Activated CD4-positive, alpha-beta T cell treated with anti-CD3 and anti-CD28 coated beads for 24 hours (primary cell): Measurements from ENCODE around the gene RAB6B.

Source experiments
- DNase-seq, 2 donors: peaks; one replicate each; pipeline ENCODE4 v3.0.0-alpha.2; 2020; ENCODE audit warnings: low read depth in 2 of 2

RAB6B gene

GRCh38 chr3:133856316-133856715, 39.4 kb downstream of the RAB6B start:
- DNase-seq, result no peak

- no peak for DNase-seq
Observed at GRCh38 chr3:133855772-133856171, 39.9 kb downstream of the RAB6B start.

GRCh38 chr3:133855002-133855370, 40.7 kb downstream of the RAB6B start:
- no peak for DNase-seq

GRCh38 chr3:133854264-133855001, 41.2 kb downstream of the RAB6B start:
- no peak for DNase-seq

- DNase-seq, result no peak
Observed at GRCh38 chr3:133853925-133854227, 41.8 kb downstream of the RAB6B start.

GRCh38 chr3:133853063-133853924, 42.4 kb downstream of the RAB6B start:
- no peak for DNase-seq

GRCh38 chr3:133851931-133852330, 43.8 kb downstream of the RAB6B start:
- DNase-seq, result no peak

GRCh38 chr3:133851266-133851906, 44.3 kb downstream of the RAB6B start:
- DNase-seq, result no peak

- no peak for DNase-seq
Observed at GRCh38 chr3:133850034-133850433, 45.6 kb downstream of the RAB6B start.

- DNase-seq, result no peak
Observed at GRCh38 chr3:133849346-133849745, 46.3 kb downstream of the RAB6B start.

- DNase-seq, result no peak
Observed at GRCh38 chr3:133845127-133845526, 50.6 kb downstream of the RAB6B start.

- DNase-seq, result no peak
Observed at GRCh38 chr3:133843634-133844033, 52.0 kb downstream of the RAB6B start.

GRCh38 chr3:133842158-133842557, 53.5 kb downstream of the RAB6B start:
- no peak for DNase-seq

- DNase-seq, result no peak
Observed at GRCh38 chr3:133841196-133841595, 54.5 kb downstream of the RAB6B start.

GRCh38 chr3:133840767-133841166, 54.9 kb downstream of the RAB6B start:
- no peak for DNase-seq

GRCh38 chr3:133840055-133840737, 55.5 kb downstream of the RAB6B start:
- DNase-seq, result no peak

GRCh38 chr3:133838916-133839800, 56.5 kb downstream of the RAB6B start:
- no peak for DNase-seq

- no peak for DNase-seq
Observed at GRCh38 chr3:133838296-133838789, 57.3 kb downstream of the RAB6B start.

GRCh38 chr3:133837487-133838295, 58.0 kb downstream of the RAB6B start:
- DNase-seq, result no peak

GRCh38 chr3:133836497-133837158, 59.1 kb downstream of the RAB6B start:
- no peak for DNase-seq
